WERI-Rb-1 (cell line): ENCODE results near the gene LRCH1.

Source experiments
- DNase-seq: peaks from one replicate; pipeline ENCODE4 v3.0.0-alpha.2; 2020
- H3K27ac ChIP-seq: fragments of 250-450 bp; sonication (Bioruptor Pico); 2 replicates; pipeline ENCODE4 v1.5.1; 2020; ENCODE audit warnings: mild to moderate bottlenecking, moderate library complexity
- H3K27me3 ChIP-seq: fragments of 250-450 bp; sonication (Bioruptor Pico); 2 replicates; pipeline ENCODE4 v1.5.1; 2021; ENCODE audit warnings: mild to moderate bottlenecking, low read depth, moderate library complexity; ENCODE audit not compliant: insufficient read depth, severe bottlenecking
- H3K36me3 ChIP-seq: fragments of 250-450 bp; sonication (Bioruptor Pico); 2 replicates; pipeline ENCODE4 v1.5.1; 2020; ENCODE audit warnings: mild to moderate bottlenecking, moderate library complexity
- H3K4me3 ChIP-seq: 2 replicates; pipeline ENCODE4 v1.5.1; 2011; ENCODE audit warnings: low read depth, mild to moderate bottlenecking, control low read depth, low read length
- H3K9me3 ChIP-seq: fragments of 250-450 bp; sonication (Bioruptor Pico); 2 replicates; pipeline ENCODE4 v1.5.1; 2021; ENCODE audit warnings: mild to moderate bottlenecking, moderate library complexity; ENCODE audit not compliant: severe bottlenecking
- TF ChIP-seq, protein P1 (sequence below): IDR thresholded peaks from 2 replicates; pipeline ENCODE4 v1.5.1; 2011; ENCODE audit warnings: low read depth, mild to moderate bottlenecking, control low read depth, inconsistent platforms, low read length

Gene LRCH1

DNA sequence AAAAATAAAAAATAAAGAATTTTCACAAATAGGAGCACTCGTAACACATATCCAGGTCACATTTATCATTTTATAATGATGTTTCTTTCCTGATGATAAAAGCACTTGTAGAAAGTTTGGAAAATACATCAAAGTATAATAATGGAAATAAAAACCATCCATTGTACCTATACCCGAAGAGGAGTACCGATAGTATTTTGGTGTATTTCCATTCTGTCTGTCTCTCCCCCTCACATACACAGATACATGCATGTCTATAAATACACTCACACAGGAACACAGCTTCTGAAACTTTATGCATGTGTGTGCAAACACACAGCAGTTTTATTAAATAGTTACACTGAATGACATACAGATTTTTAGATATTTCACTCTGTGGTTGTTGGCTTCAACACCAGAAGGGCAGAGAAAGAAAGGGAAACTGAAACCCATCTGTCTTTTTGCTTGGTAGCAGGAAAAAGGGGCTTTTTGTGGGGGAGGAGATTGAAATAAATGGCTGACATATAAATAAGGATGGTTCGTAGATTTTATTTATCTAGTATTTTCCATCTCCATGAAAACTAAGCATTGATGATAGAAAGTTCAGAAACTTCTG is 114.8 kb downstream of the LRCH1 start:
- Histone ChIP-seq H3K4me3 (no peak overlapping the region), H3K36me3 (peaks cover 32% of the 10 kb centered on the region), H3K27ac (no peak overlapping the region), H3K9me3 (no peaks in the 10 kb centered on the region), H3K27me3 (no peaks in the 10 kb centered on the region)
- TF ChIP-seq, protein P1, sequence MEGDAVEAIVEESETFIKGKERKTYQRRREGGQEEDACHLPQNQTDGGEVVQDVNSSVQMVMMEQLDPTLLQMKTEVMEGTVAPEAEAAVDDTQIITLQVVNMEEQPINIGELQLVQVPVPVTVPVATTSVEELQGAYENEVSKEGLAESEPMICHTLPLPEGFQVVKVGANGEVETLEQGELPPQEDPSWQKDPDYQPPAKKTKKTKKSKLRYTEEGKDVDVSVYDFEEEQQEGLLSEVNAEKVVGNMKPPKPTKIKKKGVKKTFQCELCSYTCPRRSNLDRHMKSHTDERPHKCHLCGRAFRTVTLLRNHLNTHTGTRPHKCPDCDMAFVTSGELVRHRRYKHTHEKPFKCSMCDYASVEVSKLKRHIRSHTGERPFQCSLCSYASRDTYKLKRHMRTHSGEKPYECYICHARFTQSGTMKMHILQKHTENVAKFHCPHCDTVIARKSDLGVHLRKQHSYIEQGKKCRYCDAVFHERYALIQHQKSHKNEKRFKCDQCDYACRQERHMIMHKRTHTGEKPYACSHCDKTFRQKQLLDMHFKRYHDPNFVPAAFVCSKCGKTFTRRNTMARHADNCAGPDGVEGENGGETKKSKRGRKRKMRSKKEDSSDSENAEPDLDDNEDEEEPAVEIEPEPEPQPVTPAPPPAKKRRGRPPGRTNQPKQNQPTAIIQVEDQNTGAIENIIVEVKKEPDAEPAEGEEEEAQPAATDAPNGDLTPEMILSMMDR: no peak
- no peak for DNase-seq

DNA sequence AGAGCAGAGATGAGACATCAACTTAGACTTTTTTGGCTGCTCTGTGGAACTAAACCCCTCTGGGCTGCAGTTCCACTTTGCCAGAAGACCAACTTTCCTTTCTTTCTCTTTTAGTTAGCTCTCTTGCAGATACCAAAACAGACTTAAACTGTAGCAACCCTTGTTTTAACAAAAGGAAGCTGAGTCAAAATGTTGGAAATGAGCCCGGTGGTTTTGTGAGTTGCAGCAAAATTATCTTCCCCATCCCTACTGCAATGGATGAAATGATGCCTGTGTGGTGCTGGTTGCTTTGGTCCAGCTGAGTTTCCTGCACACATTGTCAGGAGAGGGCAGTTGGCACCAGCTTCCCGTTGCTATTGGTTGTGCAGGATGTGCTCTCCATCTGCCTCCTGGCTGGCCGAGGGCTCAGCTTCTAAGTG is 115.3 kb downstream of the LRCH1 start:
- Histone ChIP-seq H3K27me3 (no peaks in the 10 kb centered on the region), H3K4me3 (no peak overlapping the region), H3K9me3 (no peaks in the 10 kb centered on the region), H3K27ac (no peak overlapping the region), H3K36me3 (peaks cover 37% of the 10 kb centered on the region)
- DNase-seq: no peak
- TF ChIP-seq, protein P1: no peak

- no peak overlapping the region for H3K4me3 ChIP-seq
- DNase-seq: no peak
- no peaks in the 10 kb centered on the region for H3K27me3 ChIP-seq
- peaks cover 37% of the 10 kb centered on the region for H3K36me3 ChIP-seq
- no peaks in the 10 kb centered on the region for H3K9me3 ChIP-seq
- no peak overlapping the region for H3K27ac ChIP-seq
- TF ChIP-seq, protein P1: no peak
Observed at GRCh38 chr13:46668931-46669525, 116.1 kb downstream of the LRCH1 start.

DNA sequence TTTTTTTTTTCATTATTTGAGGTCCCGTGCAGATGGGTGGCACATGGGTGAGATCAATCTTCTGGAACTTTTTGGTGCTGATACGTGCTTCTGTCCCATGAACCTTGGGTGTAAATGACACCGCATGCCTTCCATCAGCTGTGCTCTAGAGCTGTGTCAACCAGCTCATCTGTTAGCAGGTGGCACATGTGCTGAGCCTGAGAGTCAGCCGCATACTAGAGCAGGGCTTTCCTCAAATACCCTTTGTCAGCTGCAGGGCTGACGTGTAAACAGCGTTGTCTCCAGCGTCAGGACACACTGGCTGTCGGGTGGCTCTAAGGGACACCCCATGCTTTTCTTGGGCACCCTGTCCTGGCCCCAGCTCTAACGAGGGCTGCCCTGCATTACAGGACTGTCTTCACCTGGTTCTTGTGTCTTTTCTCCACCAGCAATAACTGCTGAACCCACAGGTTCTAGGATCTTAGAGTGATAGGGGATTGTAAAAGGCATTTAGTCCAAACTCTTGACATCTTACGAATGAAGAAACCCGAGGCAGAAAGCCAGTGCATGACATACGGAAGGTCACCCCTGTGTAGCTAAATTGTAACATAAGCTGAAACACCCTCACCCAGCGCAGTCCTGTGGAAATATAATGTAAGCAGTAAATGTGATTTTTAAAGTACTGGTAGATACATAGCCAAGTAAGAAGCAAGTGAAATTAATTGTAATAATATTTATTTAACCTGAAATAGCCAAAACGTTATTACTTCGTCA is 119.5 kb downstream of the LRCH1 start:
- peaks cover 47% of the 10 kb centered on the region for H3K36me3 ChIP-seq
- TF ChIP-seq, protein P1: no peak
- no peaks in the 10 kb centered on the region for H3K9me3 ChIP-seq
- H3K4me3 ChIP-seq: no peak overlapping the region
- no peak for DNase-seq
- no peaks in the 10 kb centered on the region for H3K27me3 ChIP-seq
- no peak overlapping the region for H3K27ac ChIP-seq

GRCh38 chr13:46675016-46675415 is 122.0 kb downstream of the LRCH1 start:
- TF ChIP-seq, protein P1: no peak
- Histone ChIP-seq H3K27ac (no peak overlapping the region), H3K36me3 (peaks cover 34% of the 10 kb centered on the region), H3K9me3 (no peaks in the 10 kb centered on the region), H3K27me3 (no peaks in the 10 kb centered on the region), H3K4me3 (no peak overlapping the region)
- DNase-seq: no peak
